Loucy (cell line): ENCODE data around the gene ZP3.

Source experiments
- CTCF ChIP-seq: fragments of 200-600 bp; sonication (generic); conservative IDR thresholded peaks from 2 replicates; pipeline ENCODE4 v1.5.1; 2014; ENCODE audit warnings: mild to moderate bottlenecking, antibody characterized with exemption, low read length
- EZH2phosphoT487 ChIP-seq: fragments of 200-600 bp; IDR thresholded peaks from 2 replicates; pipeline ENCODE4 v1.6.1; 2018; ENCODE audit warnings: antibody characterized with exemption, mild to moderate bottlenecking, moderate library complexity, borderline replicate concordance

- no peak for TF ChIP-seq CTCF
- TF ChIP-seq EZH2phosphoT487, result no peak
These were observed 41.4 kb upstream of the ZP3 start for GRCh38 chr7:76383089-76383944.
